Measurements from ENCODE around the gene HRH1. TPM values are rescaled to one million over a fixed set of nuclear protein-coding genes. Genes with fewer than 3 reads are reported as not detected.

Gene HRH1
- total and polyA plus RNA-seq, 2 experiments from 2014 or later: not detected

DNA sequence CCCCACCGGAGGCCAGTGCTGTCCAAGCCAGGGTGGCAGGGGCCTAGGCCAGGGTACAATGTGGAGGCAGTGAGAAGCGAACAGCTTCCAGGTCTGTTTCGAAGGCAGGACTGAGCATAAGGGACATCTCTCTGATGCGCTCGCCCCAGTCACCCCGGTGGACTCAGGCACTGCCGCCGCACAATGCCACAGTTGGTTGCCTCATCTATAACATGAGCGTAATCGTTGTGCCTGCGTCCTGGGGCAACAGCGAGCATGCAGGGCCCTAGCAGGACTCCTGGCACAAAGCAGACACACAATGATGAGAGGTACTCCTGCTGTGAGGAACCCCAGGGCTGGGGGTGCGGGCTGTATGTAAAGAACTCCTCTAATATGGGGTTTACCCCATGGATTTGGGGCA is 14.1 kb downstream of the HRH1 start:
- TF ChIP-seq CTCF (IDR thresholded peaks at IDR 0.05; ENCODE audit: low read depth, low read length): no peak
- H3K27ac ChIP-seq: no peak overlapping the region

GRCh38 chr3:11168881-11169805 is 14.8 kb downstream of the HRH1 start:
- no peaks in the 10 kb centered on the region for H3K4me1 ChIP-seq (ENCODE audit: low read depth)
- no peaks in the 10 kb centered on the region for H3K27me3 ChIP-seq
- H3K9me3 ChIP-seq (ENCODE audit: low read depth): no peaks in the 10 kb centered on the region
- no peak overlapping the region for H3K4me3 ChIP-seq
- no peaks in the 10 kb centered on the region for H3K36me3 ChIP-seq
- H3K27ac ChIP-seq: no peak overlapping the region
- peak in 1 of 2 donors; percentile 50 for DNase-seq (ENCODE audit: low read depth in 1 of 2, low spot score in 1 of 2)
- no peak for TF ChIP-seq CTCF (IDR thresholded peaks at IDR 0.05; ENCODE audit: low read depth, low read length)

More for the DNA sequence above, 14.1 kb downstream of the HRH1 start:
- no peak for DNase-seq (ENCODE audit: low read depth in 1 of 2, low spot score in 1 of 2)
- Histone ChIP-seq H3K27me3 (no peaks in the 10 kb centered on the region), H3K9me3 (ENCODE audit: low read depth) (no peaks in the 10 kb centered on the region), H3K4me1 (ENCODE audit: low read depth) (no peaks in the 10 kb centered on the region), H3K4me3 (no peak overlapping the region), H3K36me3 (no peaks in the 10 kb centered on the region)

DNA sequence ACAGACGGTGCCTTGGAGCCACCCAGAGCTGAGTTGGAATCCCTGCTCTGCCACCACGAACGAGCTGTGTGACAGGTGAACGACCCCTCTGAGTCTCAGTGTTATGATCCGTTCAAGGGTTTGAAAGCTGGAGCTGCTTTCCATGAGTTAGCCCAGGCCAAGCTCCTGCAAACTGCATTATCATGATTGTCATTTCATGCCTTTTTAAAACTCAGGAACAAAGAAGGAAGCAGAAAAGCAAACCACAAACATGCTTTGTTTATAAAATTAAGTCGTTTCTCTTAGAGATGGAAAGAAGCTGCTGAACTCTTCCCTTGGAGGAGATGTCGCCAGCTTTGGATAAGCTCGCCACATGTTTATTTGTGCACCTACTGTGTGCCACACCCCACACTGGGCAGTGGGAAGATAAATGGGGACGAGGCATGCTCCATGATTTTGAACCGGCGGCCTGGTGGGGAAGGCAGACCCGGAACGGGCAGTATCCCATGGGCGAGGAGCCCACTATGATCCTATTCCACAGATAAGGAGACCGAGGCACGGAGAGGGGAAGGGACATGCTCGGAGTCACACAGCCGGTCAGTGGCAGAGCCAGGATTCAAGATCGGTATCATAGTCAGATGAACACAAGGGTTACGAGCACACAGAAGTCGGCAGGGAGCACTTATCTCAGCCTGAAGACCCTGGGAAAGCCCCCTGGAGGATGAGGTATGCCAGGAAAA is 15.9 kb downstream of the HRH1 start:
- no peaks in the 10 kb centered on the region for H3K36me3 ChIP-seq
- no peaks in the 10 kb centered on the region for H3K27me3 ChIP-seq
- H3K27ac ChIP-seq: no peak overlapping the region
- DNase-seq (ENCODE audit: low read depth in 1 of 2, low spot score in 1 of 2): no peak
- H3K4me3 ChIP-seq: no peak overlapping the region
- no peak for TF ChIP-seq CTCF (IDR thresholded peaks at IDR 0.05; ENCODE audit: low read depth, low read length)
- H3K9me3 ChIP-seq (ENCODE audit: low read depth): no peaks in the 10 kb centered on the region
- no peaks in the 10 kb centered on the region for H3K4me1 ChIP-seq (ENCODE audit: low read depth)

GRCh38 chr3:11172096-11172690 is 17.9 kb downstream of the HRH1 start:
- Histone ChIP-seq H3K27ac (no peak overlapping the region), H3K4me1 (ENCODE audit: low read depth) (no peaks in the 10 kb centered on the region), H3K9me3 (ENCODE audit: low read depth) (no peaks in the 10 kb centered on the region), H3K4me3 (no peak overlapping the region), H3K27me3 (no peaks in the 10 kb centered on the region), H3K36me3 (no peaks in the 10 kb centered on the region)
- no peak for DNase-seq (ENCODE audit: low read depth in 1 of 2, low spot score in 1 of 2)
- no peak for TF ChIP-seq CTCF (IDR thresholded peaks at IDR 0.05; ENCODE audit: low read depth, low read length)

DNA sequence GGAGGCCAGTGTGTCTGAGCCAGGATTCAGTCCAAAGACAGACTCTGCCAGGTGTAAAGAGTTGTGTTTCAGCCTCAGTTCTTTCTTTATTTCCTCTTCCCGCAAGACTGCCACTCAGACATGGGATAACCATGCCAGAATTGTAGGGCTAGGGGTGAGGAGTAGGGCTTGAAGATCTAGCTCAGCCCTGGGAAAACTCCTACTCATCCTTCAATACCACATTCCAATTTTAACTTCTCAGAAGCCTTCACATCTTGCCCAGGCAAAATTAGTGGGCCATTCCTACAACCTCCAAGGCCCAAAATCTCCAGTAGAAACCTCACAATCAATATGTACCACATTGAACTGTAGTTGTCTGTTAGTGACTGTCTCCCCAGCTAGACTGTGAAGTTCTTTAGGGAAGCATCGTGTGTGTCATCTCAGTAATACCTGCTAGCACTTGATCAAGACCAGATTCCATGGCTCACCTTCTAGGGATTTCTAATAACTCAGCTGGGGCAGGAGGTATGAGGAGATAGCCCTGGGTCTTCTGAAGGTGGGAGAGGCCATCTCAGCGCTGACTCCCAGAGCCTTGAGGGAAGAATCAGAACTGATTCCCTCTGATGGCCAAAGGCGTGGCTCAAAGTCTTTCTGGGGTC is 19.7 kb downstream of the HRH1 start:
- Histone ChIP-seq H3K27ac (no peak overlapping the region), H3K9me3 (ENCODE audit: low read depth) (no peaks in the 10 kb centered on the region), H3K36me3 (no peaks in the 10 kb centered on the region), H3K4me1 (ENCODE audit: low read depth) (no peaks in the 10 kb centered on the region), H3K4me3 (no peak overlapping the region), H3K27me3 (no peaks in the 10 kb centered on the region)
- no peak for DNase-seq (ENCODE audit: low read depth in 1 of 2, low spot score in 1 of 2)
- TF ChIP-seq CTCF (IDR thresholded peaks at IDR 0.05; ENCODE audit: low read depth, low read length): no peak

All from cardiac muscle cell (in vitro differentiated cells and primary cell).